Brain microvascular endothelial cell (primary cell): ENCODE data around the gene TTPAL.

Experiments
- DNase-seq: peaks from one replicate; pipeline ENCODE4 v3.0.0-alpha.2; 2020
- H3K27ac ChIP-seq: fragments of 250-450 bp; sonication (Bioruptor Pico); 2 replicates; pipeline ENCODE4 v1.5.1; 2020; ENCODE audit warnings: mild to moderate bottlenecking, moderate library complexity
- H3K27me3 ChIP-seq: fragments of 250-450 bp; sonication (Bioruptor Pico); replicated peaks from 2 replicates; pipeline ENCODE4 v1.5.1; 2020; ENCODE audit warnings: mild to moderate bottlenecking
- H3K36me3 ChIP-seq: fragments of 250-450 bp; sonication (Bioruptor Pico); replicated peaks from 2 replicates; pipeline ENCODE4 v1.5.1; 2020; ENCODE audit warnings: mild to moderate bottlenecking
- H3K4me3 ChIP-seq: 2 replicates; pipeline ENCODE4 v1.5.1; 2011; ENCODE audit warnings: low read depth, mild to moderate bottlenecking, control low read depth, low read length, moderate library complexity
- CTCF ChIP-seq: IDR thresholded peaks from 2 replicates; pipeline ENCODE4 v1.5.1; 2011; ENCODE audit warnings: low read depth, mild to moderate bottlenecking, moderate library complexity, low read length, control low read depth, inconsistent platforms; ENCODE audit errors: missing control alignments
- in situ Hi-C: cut with HindIII; loops from 2 replicates; pipeline ENCODE4 v1.10.0; 2017; ENCODE audit warnings: low sequenced_read_pairs, low pct_ligation_motif_present

TTPAL gene

GRCh38 chr20:44478206-44478605 lies 2.5 kb downstream of the TTPAL start:
- no peak for TF ChIP-seq CTCF
- H3K36me3 ChIP-seq = peaks cover 23% of the 10 kb centered on the region
- no peak overlapping the region for H3K27ac ChIP-seq
- in situ Hi-C loops = no loop called here
- no peak overlapping the region for H3K4me3 ChIP-seq
- H3K27me3 ChIP-seq = no peaks in the 10 kb centered on the region
- DNase-seq = no peak

GRCh38 chr20:44479643-44480042 lies 4.0 kb downstream of the TTPAL start:
- Histone ChIP-seq H3K27me3 (no peaks in the 10 kb centered on the region), H3K36me3 (peaks cover 35% of the 10 kb centered on the region), H3K4me3 (no peak overlapping the region), H3K27ac (no peak overlapping the region)
- no peak for TF ChIP-seq CTCF
- in situ Hi-C loops = no loop called here
- DNase-seq = no peak

- Histone ChIP-seq H3K4me3 (no peak overlapping the region), H3K36me3 (peaks cover 35% of the 10 kb centered on the region), H3K27ac (no peak overlapping the region), H3K27me3 (no peaks in the 10 kb centered on the region)
- in situ Hi-C loops = no loop called here
- no peak for DNase-seq
- TF ChIP-seq CTCF = no peak
These were observed 4.4 kb downstream of the TTPAL start for GRCh38 chr20:44480097-44480496.

- H3K4me3 ChIP-seq = no peak overlapping the region
- DNase-seq = no peak
- H3K27me3 ChIP-seq = no peaks in the 10 kb centered on the region
- no peak overlapping the region for H3K27ac ChIP-seq
- peaks cover 43% of the 10 kb centered on the region for H3K36me3 ChIP-seq
- no peak for TF ChIP-seq CTCF
- in situ Hi-C loops = no loop called here
These were observed 6.2 kb downstream of the TTPAL start for GRCh38 chr20:44481719-44482416.

- Histone ChIP-seq H3K4me3 (no peak overlapping the region), H3K27me3 (no peaks in the 10 kb centered on the region), H3K27ac (no peak overlapping the region), H3K36me3 (peaks cover 43% of the 10 kb centered on the region)
- DNase-seq = no peak
- no peak for TF ChIP-seq CTCF
- in situ Hi-C loops = no loop called here
These were observed 7.4 kb downstream of the TTPAL start for GRCh38 chr20:44483112-44483511.
